Measurements from ENCODE around the gene CAMK2G. TPM values are rescaled to one million over a fixed set of nuclear protein-coding genes. Genes with fewer than 3 reads are reported as not detected.

The CAMK2G gene
- total RNA-seq, 1 experiment from 2014 or later, result 30.2 TPM

- Histone ChIP-seq H3K27ac (no peak overlapping the region), H3K9me3 (replicated peaks) (no peaks in the 10 kb centered on the region), H3K36me3 (no peaks in the 10 kb centered on the region), H3K4me1 (peaks cover 6% of the 10 kb centered on the region; the same call in 1 of the 2 replicates), H3K4me3 (no peak overlapping the region), H3K27me3 (no peaks in the 10 kb centered on the region)
- no peak for DNase-seq
Measured at GRCh38 chr10:73878365-73878764, 4.0 kb upstream of the CAMK2G start.

- Histone ChIP-seq H3K27me3 (no peaks in the 10 kb centered on the region), H3K36me3 (no peaks in the 10 kb centered on the region), H3K4me3 (no peak overlapping the region), H3K9me3 (replicated peaks) (no peaks in the 10 kb centered on the region), H3K27ac (no peak overlapping the region), H3K4me1 (peaks cover 6% of the 10 kb centered on the region; the same call in 1 of the 2 replicates)
- DNase-seq, result no peak
Measured at GRCh38 chr10:73877533-73878160, 3.3 kb upstream of the CAMK2G start.

DNA sequence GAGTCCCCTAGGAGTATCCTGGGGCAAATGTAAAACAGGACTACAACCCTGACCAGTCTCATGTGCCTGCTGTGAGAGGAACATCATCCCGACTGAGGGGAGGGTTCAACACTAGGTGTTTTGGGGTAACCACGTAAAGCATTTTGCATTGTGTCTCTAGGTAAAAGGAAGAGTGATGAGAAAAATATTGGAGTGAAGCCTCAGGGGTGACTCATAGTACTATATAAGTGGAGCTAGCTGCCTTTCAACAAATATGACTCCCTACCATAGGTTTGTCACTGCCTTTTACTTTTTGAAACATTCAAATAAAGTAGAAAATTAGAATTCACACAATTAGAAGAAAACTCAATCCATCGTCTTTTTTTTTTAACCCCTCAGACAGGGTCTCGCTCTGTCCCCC, 2.6 kb upstream of the CAMK2G start:
- no peak overlapping the region for H3K27ac ChIP-seq
- H3K4me3 ChIP-seq, result no peak overlapping the region
- no peak for DNase-seq
- H3K27me3 ChIP-seq, result no peaks in the 10 kb centered on the region
- H3K9me3 ChIP-seq (replicated peaks), result no peaks in the 10 kb centered on the region
- peaks cover 6% of the 10 kb centered on the region; the same call in 1 of the 2 replicates for H3K4me1 ChIP-seq
- H3K36me3 ChIP-seq, result no peaks in the 10 kb centered on the region

DNA sequence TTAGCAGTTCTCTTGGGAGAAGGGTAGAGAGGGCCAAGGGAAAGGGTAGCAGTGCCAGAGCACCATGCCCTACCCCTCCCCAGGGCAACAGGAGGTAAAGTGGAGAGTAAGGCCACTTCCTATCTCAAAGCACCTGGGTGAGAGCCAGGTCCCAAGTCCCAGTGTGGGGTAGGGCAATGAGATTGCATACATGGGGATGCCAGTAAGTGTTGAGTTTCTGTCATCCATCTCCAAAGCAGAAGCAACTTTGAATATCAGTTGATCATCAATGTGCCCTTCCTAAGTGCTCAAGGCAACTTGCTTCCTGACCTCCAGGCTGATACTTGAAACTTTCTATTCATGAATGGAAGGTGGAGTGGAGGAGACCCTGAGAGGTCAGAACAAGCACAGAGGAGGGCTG, 2.2 kb upstream of the CAMK2G start:
- no peaks in the 10 kb centered on the region for H3K36me3 ChIP-seq
- H3K27ac ChIP-seq, result no peak overlapping the region
- no peaks in the 10 kb centered on the region for H3K9me3 ChIP-seq (replicated peaks)
- DNase-seq, result no peak
- no peaks in the 10 kb centered on the region for H3K27me3 ChIP-seq
- peaks cover 6% of the 10 kb centered on the region; the same call in 1 of the 2 replicates for H3K4me1 ChIP-seq
- no peak overlapping the region for H3K4me3 ChIP-seq

- no peak overlapping the region for H3K4me3 ChIP-seq
Measured at GRCh38 chr10:73876157-73876556, 1.8 kb upstream of the CAMK2G start.

DNA sequence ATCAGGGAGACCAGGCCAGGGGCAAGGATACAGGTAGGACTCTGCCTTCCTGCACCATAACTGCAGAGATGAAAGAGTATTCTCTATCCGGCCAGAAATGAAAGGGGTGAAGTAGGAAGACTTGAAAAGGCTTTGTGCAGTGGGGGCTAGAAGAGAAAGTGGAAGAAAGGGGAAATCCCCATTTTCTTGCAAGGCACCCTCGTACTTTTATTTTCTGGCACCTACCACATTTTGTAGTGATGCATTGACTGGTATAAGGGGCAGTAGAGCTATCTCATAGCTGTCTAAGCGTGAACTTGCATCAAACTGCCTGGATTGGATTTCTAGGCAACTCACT, 752 bp upstream of the CAMK2G start:
- no peaks in the 10 kb centered on the region for H3K27me3 ChIP-seq
- H3K9me3 ChIP-seq (replicated peaks), result no peaks in the 10 kb centered on the region
- H3K4me1 ChIP-seq, result peaks cover 6% of the 10 kb centered on the region; the same call in 1 of the 2 replicates
- DNase-seq, result no peak
- no peaks in the 10 kb centered on the region for H3K36me3 ChIP-seq
- H3K4me3 ChIP-seq, result peak overlapping the region; percentile 98
- H3K27ac ChIP-seq, result no peak overlapping the region; the same call in 1 of the 2 replicates

More at GRCh38 chr10:73876157-73876556, 1.8 kb upstream of the CAMK2G start:
- H3K27ac ChIP-seq, result no peak overlapping the region
- no peaks in the 10 kb centered on the region for H3K36me3 ChIP-seq
- no peaks in the 10 kb centered on the region for H3K9me3 ChIP-seq (replicated peaks)
- H3K27me3 ChIP-seq, result no peaks in the 10 kb centered on the region
- peaks cover 6% of the 10 kb centered on the region; the same call in 1 of the 2 replicates for H3K4me1 ChIP-seq
- no peak for DNase-seq

- Histone ChIP-seq H3K36me3 (no peaks in the 10 kb centered on the region), H3K27ac (no peak overlapping the region), H3K4me3 (peak overlapping the region; percentile 98), H3K27me3 (no peaks in the 10 kb centered on the region), H3K9me3 (replicated peaks) (no peaks in the 10 kb centered on the region), H3K4me1 (peaks cover 6% of the 10 kb centered on the region; the same call in 1 of the 2 replicates)
- DNase-seq, result no peak
Measured at GRCh38 chr10:73873838-73874215, 528 bp downstream of the CAMK2G start.

DNA sequence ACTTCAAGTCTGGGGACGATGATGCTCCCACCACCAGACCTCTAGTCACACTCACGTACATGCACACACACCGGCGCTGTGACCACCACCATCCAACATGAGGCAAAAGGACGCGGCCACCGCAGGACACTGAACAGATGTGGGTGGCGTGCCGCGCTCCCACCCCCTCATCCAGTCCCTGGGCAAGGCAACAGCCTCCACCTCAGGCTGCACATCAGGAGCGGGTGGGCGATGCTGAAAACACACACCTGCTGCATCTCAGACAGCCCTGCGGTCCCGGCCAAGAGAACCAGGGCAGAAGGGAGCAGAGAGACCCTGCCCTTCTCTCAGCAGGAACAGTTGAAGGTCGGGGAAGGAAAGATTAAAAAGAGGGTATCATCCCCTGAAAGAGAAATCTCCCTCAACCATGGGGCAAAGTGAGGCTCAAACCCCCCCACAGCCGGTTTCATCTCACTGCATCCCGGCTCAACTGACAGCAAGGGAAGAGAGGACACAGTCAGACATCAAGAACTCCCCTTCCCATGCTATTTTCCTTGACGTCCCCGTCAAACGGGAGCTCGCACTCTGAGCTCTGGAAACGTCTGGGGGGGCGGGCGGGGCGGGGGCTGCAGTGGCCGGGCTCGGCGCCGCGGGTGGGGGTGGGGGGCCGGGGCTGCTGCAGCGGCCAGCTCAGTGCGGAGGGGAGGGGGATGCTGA, 1.1 kb downstream of the CAMK2G start:
- H3K4me3 ChIP-seq, result peak overlapping the region; percentile 98
- H3K27ac ChIP-seq, result no peak overlapping the region
- no peaks in the 10 kb centered on the region for H3K27me3 ChIP-seq
- no peak for DNase-seq
- H3K36me3 ChIP-seq, result no peaks in the 10 kb centered on the region
- no peaks in the 10 kb centered on the region for H3K9me3 ChIP-seq (replicated peaks)
- H3K4me1 ChIP-seq, result peaks cover 6% of the 10 kb centered on the region; the same call in 1 of the 2 replicates

GRCh38 chr10:73872190-73872710, 2.1 kb downstream of the CAMK2G start:
- Histone ChIP-seq H3K9me3 (replicated peaks) (no peaks in the 10 kb centered on the region), H3K4me3 (no peak overlapping the region), H3K27ac (no peak overlapping the region), H3K27me3 (no peaks in the 10 kb centered on the region), H3K36me3 (no peaks in the 10 kb centered on the region), H3K4me1 (peaks cover 6% of the 10 kb centered on the region; the same call in 1 of the 2 replicates)
- DNase-seq, result no peak

DNA sequence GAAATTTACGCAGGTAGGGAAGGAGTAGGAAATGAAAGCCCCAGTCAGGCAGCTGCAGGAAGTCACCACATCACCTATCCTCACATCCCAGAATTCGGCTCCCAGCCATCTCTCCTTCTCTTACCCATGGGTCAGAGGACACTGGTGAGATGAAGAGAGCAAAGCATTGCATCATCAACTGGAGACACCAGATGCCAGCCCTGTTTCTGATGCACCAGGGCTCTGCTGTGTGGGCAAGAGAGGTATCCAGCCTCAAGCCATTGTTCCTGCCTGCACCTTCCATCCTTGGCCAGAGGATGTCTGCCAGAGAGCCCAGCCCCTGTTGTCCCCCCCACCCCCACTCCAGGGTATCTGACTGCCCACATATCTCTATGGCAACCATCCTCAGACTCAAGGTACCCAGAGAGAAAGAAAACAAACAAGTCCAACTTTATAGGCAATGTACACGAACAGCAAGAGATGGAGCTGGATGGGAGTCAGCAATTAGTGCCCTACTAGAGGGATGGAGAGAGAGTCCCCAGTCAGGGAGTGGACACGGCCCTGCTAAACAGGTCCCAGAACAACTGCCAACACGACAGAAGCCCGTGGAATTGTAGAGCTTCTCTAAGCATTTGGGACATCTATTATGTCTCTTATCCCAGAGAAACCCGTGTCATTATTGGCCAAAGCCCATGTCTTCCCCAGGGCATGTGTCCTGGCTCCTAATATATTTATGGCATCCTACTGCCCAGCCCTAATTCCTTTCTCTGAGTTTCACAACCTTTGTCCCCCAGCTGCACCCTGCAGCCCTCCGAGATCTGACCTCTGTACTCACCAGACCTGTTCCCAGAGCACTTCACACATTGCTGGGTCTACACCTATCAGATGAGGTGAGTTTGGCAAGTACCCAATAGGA, 2.8 kb downstream of the CAMK2G start:
- Histone ChIP-seq H3K36me3 (no peaks in the 10 kb centered on the region), H3K27ac (no peak overlapping the region), H3K4me3 (no peak overlapping the region), H3K9me3 (replicated peaks) (no peaks in the 10 kb centered on the region), H3K27me3 (no peaks in the 10 kb centered on the region), H3K4me1 (peaks cover 6% of the 10 kb centered on the region; the same call in 1 of the 2 replicates)
- no peak for DNase-seq

GRCh38 chr10:73868655-73869195, 5.6 kb downstream of the CAMK2G start:
- no peak for DNase-seq
- Histone ChIP-seq H3K4me1 (peaks cover 10% of the 10 kb centered on the region), H3K9me3 (replicated peaks) (no peaks in the 10 kb centered on the region), H3K36me3 (peaks cover 7% of the 10 kb centered on the region; the same call in 1 of the 2 replicates), H3K27me3 (no peaks in the 10 kb centered on the region), H3K27ac (no peak overlapping the region), H3K4me3 (no peak overlapping the region)

DNA sequence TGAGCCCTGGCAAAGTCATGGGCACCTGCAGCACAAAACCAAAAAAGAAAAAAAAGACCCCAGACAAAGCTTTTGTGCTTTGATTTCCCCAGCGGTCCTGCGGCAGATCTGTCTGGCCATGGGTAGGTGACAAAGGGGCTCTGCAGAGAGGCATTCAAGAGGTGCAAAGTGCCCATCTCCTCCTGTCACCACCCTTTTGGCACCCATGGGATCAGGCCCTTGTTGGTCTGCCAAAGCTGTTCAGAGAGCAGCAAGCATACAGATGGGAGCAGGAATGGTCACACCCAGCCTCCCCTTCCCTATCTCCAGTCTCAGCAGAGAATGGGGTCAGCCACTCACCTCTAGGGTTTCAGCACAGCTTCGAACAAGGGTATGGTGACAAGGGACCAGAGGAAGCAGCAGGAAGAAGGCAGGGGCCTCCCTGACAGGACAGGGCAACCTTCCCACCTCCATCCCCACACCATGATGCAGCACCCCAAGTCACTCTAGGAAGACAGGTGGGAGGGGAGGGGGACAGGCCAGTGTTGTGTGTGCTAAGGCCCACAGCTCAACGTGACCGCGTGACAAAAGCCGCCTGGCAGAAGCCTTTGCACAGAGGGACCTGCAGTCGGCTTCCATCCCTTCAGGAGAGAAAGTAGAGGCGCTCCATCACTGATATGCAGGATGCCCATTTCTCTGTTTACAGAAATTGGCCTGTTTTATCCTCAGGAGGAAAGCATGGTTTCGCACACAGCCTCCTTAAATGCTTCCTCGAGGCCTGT, 6.3 kb downstream of the CAMK2G start:
- Histone ChIP-seq H3K27ac (no peak overlapping the region), H3K27me3 (no peaks in the 10 kb centered on the region), H3K36me3 (peaks cover 7% of the 10 kb centered on the region; the same call in 1 of the 2 replicates), H3K4me1 (peaks cover 12% of the 10 kb centered on the region), H3K9me3 (replicated peaks) (no peaks in the 10 kb centered on the region), H3K4me3 (no peak overlapping the region)
- DNase-seq, result no peak

GRCh38 chr10:73867126-73867807, 7.1 kb downstream of the CAMK2G start:
- DNase-seq, result no peak

More at GRCh38 chr10:73867126-73867807, 7.1 kb downstream of the CAMK2G start:
- Histone ChIP-seq H3K4me1 (peaks cover 13% of the 10 kb centered on the region), H3K9me3 (replicated peaks) (no peaks in the 10 kb centered on the region), H3K27me3 (no peaks in the 10 kb centered on the region), H3K27ac (no peak overlapping the region), H3K4me3 (no peak overlapping the region), H3K36me3 (peaks cover 7% of the 10 kb centered on the region; the same call in 1 of the 2 replicates)
